ENCODE data around the gene ASTN2.

Gene ASTN2

GRCh38 chr9:117293206-117294114, 121.4 kb downstream of the ASTN2 start:
- DNase-seq = no peak

GRCh38 chr9:117290856-117291622, 123.8 kb downstream of the ASTN2 start:
- no peak for DNase-seq

GRCh38 chr9:117290306-117290840, 124.5 kb downstream of the ASTN2 start:
- DNase-seq = no peak

GRCh38 chr9:117286245-117286644, 128.6 kb downstream of the ASTN2 start:
- no peak for DNase-seq

- no peak for DNase-seq
Observed at GRCh38 chr9:117284414-117284813, 130.4 kb downstream of the ASTN2 start.

- DNase-seq = no peak
Observed at GRCh38 chr9:117282541-117282940, 132.3 kb downstream of the ASTN2 start.

GRCh38 chr9:117278471-117279035, 136.3 kb downstream of the ASTN2 start:
- DNase-seq = no peak

GRCh38 chr9:117278020-117278419, 136.8 kb downstream of the ASTN2 start:
- DNase-seq = no peak

GRCh38 chr9:117276444-117276843, 138.4 kb downstream of the ASTN2 start:
- DNase-seq = no peak

GRCh38 chr9:117273612-117274011, 141.2 kb downstream of the ASTN2 start:
- no peak for DNase-seq

- no peak for DNase-seq
Observed at GRCh38 chr9:117268847-117269446, 145.9 kb downstream of the ASTN2 start.

- no peak for DNase-seq
Observed at GRCh38 chr9:117266855-117267497, 147.9 kb downstream of the ASTN2 start.

- DNase-seq = no peak
Observed at GRCh38 chr9:117265253-117265652, 149.6 kb downstream of the ASTN2 start.

- no peak for DNase-seq
Observed at GRCh38 chr9:117258184-117258866, 156.5 kb downstream of the ASTN2 start.

- no peak for DNase-seq
Observed at GRCh38 chr9:117253261-117253660, 161.6 kb downstream of the ASTN2 start.

- DNase-seq = no peak
Observed at GRCh38 chr9:117250610-117251215, 164.1 kb downstream of the ASTN2 start.

- DNase-seq = no peak
Observed at GRCh38 chr9:117249799-117250198, 165.1 kb downstream of the ASTN2 start.

- DNase-seq = no peak
Observed at GRCh38 chr9:117247266-117247665, 167.6 kb downstream of the ASTN2 start.

GRCh38 chr9:117245175-117245829, 169.6 kb downstream of the ASTN2 start:
- no peak for DNase-seq

- no peak for DNase-seq
Observed at GRCh38 chr9:117242082-117242481, 172.8 kb downstream of the ASTN2 start.

- DNase-seq = no peak
Observed at GRCh38 chr9:117239428-117239827, 175.4 kb downstream of the ASTN2 start.

Measured in fibroblast of skin of right quadriceps (primary cell).